D721Med (cell line): ENCODE results near the gene ANKRD31.

Experiments used
- DNase-seq: peaks from one replicate; pipeline ENCODE4 v3.0.0; 2011; ENCODE audit warnings: low spot score; ENCODE audit not compliant: insufficient read length
- FAIRE-seq: peaks from 2 replicates; lab custom pipeline; 2011; peaks lifted over from hg19 to GRCh38; lab: Jason Lieb, UNC
- TF ChIP-seq, protein P1 (sequence below): IDR thresholded peaks from 2 replicates; pipeline ENCODE4 v1.5.1; 2012; ENCODE audit warnings: mild to moderate bottlenecking, control low read depth; ENCODE audit not compliant: insufficient read depth; ENCODE audit errors: missing control alignments

ANKRD31 gene

DNA sequence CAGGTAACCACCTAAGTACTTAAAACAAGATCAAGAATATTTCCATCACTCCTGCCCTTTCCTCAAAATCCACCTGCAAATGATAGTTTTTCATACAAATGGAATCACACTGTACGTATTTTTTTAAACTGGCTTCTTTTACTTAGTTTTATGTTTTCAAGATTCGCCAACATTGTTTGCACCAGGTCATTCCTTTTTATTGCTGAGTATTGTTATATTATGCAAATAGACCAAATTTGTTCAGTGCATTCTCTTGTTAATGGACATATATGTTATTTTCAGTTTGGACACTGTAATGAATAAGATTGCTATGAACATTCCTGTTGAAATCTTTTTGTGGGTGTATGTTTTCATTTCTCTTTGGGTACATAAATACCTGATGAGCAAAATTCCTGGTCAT lies 8.3 kb upstream of the ANKRD31 start:
- TF ChIP-seq, protein P1, sequence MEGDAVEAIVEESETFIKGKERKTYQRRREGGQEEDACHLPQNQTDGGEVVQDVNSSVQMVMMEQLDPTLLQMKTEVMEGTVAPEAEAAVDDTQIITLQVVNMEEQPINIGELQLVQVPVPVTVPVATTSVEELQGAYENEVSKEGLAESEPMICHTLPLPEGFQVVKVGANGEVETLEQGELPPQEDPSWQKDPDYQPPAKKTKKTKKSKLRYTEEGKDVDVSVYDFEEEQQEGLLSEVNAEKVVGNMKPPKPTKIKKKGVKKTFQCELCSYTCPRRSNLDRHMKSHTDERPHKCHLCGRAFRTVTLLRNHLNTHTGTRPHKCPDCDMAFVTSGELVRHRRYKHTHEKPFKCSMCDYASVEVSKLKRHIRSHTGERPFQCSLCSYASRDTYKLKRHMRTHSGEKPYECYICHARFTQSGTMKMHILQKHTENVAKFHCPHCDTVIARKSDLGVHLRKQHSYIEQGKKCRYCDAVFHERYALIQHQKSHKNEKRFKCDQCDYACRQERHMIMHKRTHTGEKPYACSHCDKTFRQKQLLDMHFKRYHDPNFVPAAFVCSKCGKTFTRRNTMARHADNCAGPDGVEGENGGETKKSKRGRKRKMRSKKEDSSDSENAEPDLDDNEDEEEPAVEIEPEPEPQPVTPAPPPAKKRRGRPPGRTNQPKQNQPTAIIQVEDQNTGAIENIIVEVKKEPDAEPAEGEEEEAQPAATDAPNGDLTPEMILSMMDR, result no peak
- DNase-seq (no peak), FAIRE-seq (no peak)

DNA sequence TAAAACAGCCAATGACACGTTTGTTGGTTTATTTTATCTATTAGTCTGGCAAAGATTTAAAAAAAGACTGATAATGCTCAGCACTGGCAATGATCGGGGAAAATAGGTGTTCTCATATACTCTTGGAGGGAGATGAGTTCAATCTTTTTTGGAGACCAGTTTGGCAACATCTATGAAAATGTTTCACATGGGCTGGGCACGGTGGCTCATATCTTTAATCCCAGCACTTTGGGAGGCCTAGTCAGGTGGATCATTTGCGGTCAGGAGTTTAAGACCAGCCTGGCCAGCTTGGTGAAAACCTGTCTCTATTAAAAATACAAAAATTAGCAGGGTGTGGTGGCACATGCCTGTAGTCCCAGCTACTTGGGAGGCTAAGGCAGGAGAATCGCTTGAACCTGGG lies 6.8 kb upstream of the ANKRD31 start:
- FAIRE-seq, result no peak
- TF ChIP-seq, protein P1, result no peak
- DNase-seq, result no peak

DNA sequence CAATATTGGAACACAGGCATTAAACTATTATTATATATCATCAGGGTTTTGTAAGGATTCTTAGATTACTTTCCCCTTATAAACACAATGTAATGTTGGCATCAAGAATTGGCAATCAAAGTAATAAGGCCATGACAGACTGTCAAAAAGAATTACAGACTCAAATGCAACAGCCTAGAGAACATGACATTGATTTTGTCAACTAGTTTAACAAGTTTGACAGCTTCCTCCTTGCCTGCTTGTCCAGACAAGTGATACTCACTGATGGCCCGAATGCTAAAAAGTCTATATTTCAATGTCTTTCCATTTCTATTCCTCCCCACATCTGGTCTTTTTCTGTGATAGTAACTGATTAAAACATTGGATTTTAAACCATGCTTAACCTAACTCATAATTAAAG lies 6.4 kb upstream of the ANKRD31 start:
- no peak for FAIRE-seq
- no peak for DNase-seq
- TF ChIP-seq, protein P1, result no peak

DNA sequence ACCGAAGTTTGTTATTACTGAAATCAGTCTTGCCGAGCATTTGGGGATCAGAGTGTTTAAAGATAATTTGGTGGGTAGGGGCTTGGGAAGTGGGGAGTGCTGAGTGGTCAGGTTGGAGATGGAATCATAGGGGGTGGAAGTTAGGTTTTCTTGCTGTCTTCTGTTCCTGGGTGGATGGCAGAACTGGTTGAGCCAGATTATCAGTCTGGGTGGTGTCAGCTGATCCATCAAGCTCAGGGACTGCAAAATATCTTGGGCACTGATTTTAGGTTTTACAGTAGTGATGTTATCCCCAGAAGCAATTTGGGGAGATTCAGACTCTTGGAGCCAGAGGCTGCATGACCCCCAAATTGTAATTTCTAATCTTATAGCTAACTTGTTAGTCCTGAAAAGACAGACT lies 5.4 kb upstream of the ANKRD31 start:
- DNase-seq (no peak), FAIRE-seq (no peak)
- TF ChIP-seq, protein P1, result no peak

DNA sequence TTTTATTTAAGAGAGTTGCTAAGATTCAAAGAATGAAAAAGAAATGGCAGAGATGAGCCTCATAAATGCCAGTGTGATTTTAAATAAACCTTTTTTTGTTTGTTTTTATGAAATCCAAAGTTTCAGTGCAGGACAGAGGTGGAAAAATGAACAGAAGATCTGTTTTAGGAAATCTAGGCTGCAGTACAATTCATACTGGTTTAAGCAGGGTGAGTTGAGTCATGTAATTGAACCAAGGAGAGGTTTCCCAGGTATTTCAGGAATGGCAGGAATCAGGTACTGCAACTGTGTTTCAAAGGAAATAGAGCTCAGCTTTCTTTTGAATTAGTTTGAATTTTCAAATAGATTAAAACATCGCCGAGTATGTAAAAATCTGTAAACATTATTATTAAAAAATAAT lies 3.0 kb upstream of the ANKRD31 start:
- no peak for FAIRE-seq
- no peak for DNase-seq

DNA sequence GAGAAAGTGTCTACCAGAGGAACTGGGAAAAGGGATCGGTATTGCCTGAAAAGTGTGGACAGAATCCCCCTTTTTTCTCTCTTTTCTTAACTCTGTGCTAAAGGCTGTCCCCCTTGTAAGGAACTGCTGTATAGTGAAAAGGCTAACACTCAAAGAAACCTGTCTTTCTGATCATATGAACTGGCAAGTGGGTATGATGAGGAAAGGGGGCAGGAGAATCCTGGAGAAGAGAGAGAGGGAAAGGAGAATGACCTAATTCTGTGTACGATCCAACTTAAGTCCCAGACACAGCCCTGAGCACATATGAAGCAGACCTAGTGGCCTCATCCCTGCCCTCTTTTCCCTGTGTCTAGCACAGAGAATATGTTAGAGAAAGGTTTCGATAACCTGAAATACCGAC lies 967 bp downstream of the ANKRD31 start:
- no peak for FAIRE-seq
- DNase-seq, result no peak
- TF ChIP-seq, protein P1, result no peak

More for the DNA sequence above, 3.0 kb upstream of the ANKRD31 start:
- TF ChIP-seq, protein P1, result no peak

DNA sequence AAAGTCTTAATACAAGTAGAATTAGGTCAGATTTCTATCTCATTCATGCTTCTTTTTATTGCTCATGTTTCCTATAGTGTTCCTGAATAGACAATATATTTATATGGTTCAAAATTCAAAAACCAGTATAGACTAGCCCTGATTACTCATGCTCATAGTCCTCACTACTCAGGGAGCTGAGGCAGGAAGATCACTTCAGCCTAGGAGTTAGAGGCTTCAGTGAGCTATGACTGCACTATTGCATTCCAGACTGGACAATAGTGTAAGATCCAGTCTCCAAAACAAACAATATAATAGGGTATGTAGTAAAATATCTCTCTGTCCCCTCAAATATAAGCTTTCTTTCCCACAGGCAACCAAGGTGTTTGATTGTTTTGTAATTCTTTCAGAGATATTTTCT lies 2.4 kb downstream of the ANKRD31 start:
- FAIRE-seq (no peak), DNase-seq (no peak)

More for the DNA sequence above, 2.4 kb downstream of the ANKRD31 start:
- TF ChIP-seq, protein P1, result no peak
